Body of pancreas (tissue), 4 donors: Measurements from ENCODE around the gene DRC3. TPM values are rescaled to one million over a fixed set of nuclear protein-coding genes. Genes with fewer than 3 reads are reported as not detected.

Experiments
- ATAC-seq: fragments of 150-250 bp; one replicate; pipeline ENCODE4 v1.9.1; 2016
- DNase-seq, 4 donors: peaks; one replicate each; pipeline ENCODE4 v3.0.0-alpha.2; 2019
- H3K27ac ChIP-seq, 4 donors: fragments of 200-600 bp; sonication (generic); 1 replicate in 3 of 4; 2 replicates in 1 of 4; pipeline versions ENCODE4 v1.5.1 to v1.6.1; 2016 to 2019; ENCODE audit warnings: mild to moderate bottlenecking in 1 of 4, mixed read lengths in 1 of 4, moderate library complexity in 1 of 4
- H3K27me3 ChIP-seq, 2 donors: fragments of 200-600 bp; sonication (generic); one replicate each; pipeline ENCODE4 v1.6.0; 2016; ENCODE audit warnings: mild to moderate bottlenecking in 1 of 2
- H3K36me3 ChIP-seq, 2 donors: fragments of 200-600 bp; sonication (generic); replicated peaks in 1 of 2; 2 replicates each; pipeline ENCODE4 v1.5.1; 2016; ENCODE audit warnings: low read depth in 2 of 2; ENCODE audit not compliant: insufficient read depth in 1 of 2
- H3K4me1 ChIP-seq: fragments of 200-600 bp; sonication (generic); one replicate; pipeline ENCODE4 v1.6.0; 2016
- H3K4me3 ChIP-seq, 2 donors: fragments of 200-600 bp; sonication (generic); 1 replicate in 1 of 2; 2 replicates in 1 of 2; pipeline ENCODE4 v1.5.1; 2016 to 2019
- H3K9me3 ChIP-seq, 3 donors: fragments of 200-600 bp; sonication (generic); 1 replicate in 2 of 3; 2 replicates in 1 of 3; pipeline ENCODE4 v1.5.1; 2016
- POLR2A ChIP-seq, 3 donors: fragments of 450-650 bp; IDR thresholded peaks; one replicate each; pipeline ENCODE4 v1.6.1; 2016; ENCODE audit warnings: antibody characterized with exemption in 3 of 3, mild to moderate bottlenecking in 2 of 3
- WGBS, 2 donors: methylation state at CpG; one replicate each; pipeline ENCODE4 v1.1.5; 2017; 5-methylcytosine and 5-hydroxymethylcytosine counted together
- intact Hi-C: fragments of 100-400 bp; cut with DNase I; formaldehyde crosslinking; loops from one replicate; pipeline ENCODE4 v1.15.1; 2023
- total RNA-seq, 2 donors: library from RNA; depleted of rRNA; stranded (reverse); fragments of >200 nt; gene quantifications; one replicate each; pipeline ENCODE4 v1.1.0, GENCODE V29; 2016
- TF ChIP-seq, protein P1 (sequence below), 7 experiments: fragments of 450-650 bp in 4 of 7; fragments of 200-600 bp in 3 of 7; sonication (generic) in 3 of 7; IDR thresholded peaks; one replicate each; pipeline ENCODE4 v1.5.1; 2016 to 2019; ENCODE audit warnings: antibody characterized with exemption in 7 of 7

The DRC3 gene
- total RNA-seq, 2 donors from 2014 or later = 2.9 to 6.9 TPM

DNA sequence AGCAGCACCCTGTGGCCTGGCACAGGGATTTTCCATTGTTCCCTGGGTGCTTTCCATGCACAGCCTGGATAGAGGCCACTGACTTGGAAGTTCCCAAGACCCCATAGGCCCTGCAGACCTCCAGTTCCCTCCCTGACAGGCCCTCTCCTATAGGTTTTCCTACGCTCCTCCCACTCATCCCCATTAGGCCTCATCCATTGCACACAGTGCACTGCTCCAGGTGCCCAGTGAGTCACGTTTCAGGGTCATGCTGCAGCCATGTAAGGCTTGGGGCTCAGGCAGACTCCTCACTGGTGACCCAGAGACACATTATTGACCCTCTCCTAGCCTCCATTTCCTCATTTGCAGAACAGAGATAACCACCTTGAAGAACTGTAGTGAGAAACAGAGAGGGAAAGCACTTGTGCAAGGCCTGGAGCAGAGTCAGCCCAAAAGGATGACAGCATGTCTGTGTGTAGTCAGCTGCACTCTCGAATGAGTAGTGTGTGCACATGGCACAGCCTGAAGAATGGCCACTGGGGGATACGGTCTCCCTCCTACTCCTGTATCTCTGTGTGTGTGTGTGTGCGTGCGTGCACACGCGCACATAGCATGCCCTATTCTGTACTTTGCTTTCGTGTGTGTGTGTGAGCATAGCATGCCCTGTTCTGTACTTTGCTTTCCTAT is 26.8 kb downstream of the DRC3 start:
- H3K27me3 ChIP-seq = no peaks in the 10 kb centered on the region
- no peaks in the 10 kb centered on the region for H3K9me3 ChIP-seq
- ATAC-seq (no peak), DNase-seq (no peak)
- no peak overlapping the region for H3K27ac ChIP-seq
- H3K36me3 ChIP-seq = no peaks in the 10 kb centered on the region
- TF ChIP-seq POLR2A (IDR thresholded peaks at IDR 0.05) = no peak
- TF ChIP-seq, protein P1, sequence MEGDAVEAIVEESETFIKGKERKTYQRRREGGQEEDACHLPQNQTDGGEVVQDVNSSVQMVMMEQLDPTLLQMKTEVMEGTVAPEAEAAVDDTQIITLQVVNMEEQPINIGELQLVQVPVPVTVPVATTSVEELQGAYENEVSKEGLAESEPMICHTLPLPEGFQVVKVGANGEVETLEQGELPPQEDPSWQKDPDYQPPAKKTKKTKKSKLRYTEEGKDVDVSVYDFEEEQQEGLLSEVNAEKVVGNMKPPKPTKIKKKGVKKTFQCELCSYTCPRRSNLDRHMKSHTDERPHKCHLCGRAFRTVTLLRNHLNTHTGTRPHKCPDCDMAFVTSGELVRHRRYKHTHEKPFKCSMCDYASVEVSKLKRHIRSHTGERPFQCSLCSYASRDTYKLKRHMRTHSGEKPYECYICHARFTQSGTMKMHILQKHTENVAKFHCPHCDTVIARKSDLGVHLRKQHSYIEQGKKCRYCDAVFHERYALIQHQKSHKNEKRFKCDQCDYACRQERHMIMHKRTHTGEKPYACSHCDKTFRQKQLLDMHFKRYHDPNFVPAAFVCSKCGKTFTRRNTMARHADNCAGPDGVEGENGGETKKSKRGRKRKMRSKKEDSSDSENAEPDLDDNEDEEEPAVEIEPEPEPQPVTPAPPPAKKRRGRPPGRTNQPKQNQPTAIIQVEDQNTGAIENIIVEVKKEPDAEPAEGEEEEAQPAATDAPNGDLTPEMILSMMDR (IDR thresholded peaks at IDR 0.05) = no peak
- H3K4me1 ChIP-seq = no peaks in the 10 kb centered on the region
- no peak overlapping the region for H3K4me3 ChIP-seq
- intact Hi-C loops = no loop called here
- WGBS, 2 donors = 69 to 77% methylated on average over 9 of the region's 9 CpGs

DNA sequence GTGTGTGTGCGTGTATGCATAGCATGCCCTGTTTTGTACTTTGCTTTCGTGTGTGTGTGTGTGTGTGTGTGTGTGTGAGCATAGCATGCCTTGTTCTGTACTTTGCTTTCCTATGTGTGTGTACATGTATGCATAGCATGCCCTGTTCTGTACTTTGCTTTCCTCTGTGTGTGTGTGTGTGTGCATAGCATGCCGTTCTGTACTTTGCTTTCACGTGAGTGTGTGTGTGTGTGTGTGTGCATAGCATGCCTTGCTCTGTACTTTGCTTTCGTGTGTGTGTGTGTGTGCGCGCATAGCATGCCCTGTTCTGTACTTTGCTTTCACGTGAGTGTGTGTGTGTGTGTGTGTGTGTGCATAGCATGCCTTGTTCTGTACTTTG is 27.4 kb downstream of the DRC3 start:
- TF ChIP-seq POLR2A (IDR thresholded peaks at IDR 0.05) = no peak
- TF ChIP-seq, protein P1 (IDR thresholded peaks at IDR 0.05) = no peak
- no peaks in the 10 kb centered on the region for H3K9me3 ChIP-seq
- ATAC-seq = no peak
- no peaks in the 10 kb centered on the region for H3K27me3 ChIP-seq
- no peaks in the 10 kb centered on the region for H3K4me1 ChIP-seq
- DNase-seq = no peak
- no peaks in the 10 kb centered on the region for H3K36me3 ChIP-seq
- 64 to 67% methylated on average over 8 of the region's 8 CpGs for WGBS, 2 donors
- no peak overlapping the region for H3K4me3 ChIP-seq
- no peak overlapping the region for H3K27ac ChIP-seq
- intact Hi-C loops = no loop called here

DNA sequence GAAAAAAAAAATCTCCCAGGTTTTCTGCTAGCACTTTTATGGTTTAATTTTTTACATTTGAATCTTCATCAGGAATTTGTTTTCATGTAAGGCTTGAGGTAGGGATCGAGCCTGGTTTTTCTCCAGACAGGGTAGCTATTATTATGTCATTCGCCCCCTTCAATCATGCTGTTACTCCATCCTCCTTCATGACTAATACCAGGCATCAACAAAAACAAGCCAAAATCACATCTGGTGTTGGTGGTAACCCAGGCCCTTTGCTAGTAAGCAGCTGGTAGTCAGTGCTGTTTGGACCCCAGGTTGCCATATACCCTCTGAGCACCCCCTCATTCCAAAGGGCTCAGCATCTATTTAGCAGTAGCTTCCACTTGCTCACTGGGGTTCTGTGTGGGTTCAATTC is 29.5 kb downstream of the DRC3 start:
- TF ChIP-seq, protein P1 (IDR thresholded peaks at IDR 0.05) = no peak
- TF ChIP-seq POLR2A (IDR thresholded peaks at IDR 0.05) = no peak
- intact Hi-C loops = no loop called here
- no peaks in the 10 kb centered on the region for H3K36me3 ChIP-seq
- 95% methylated on average over 2 of the region's 2 CpGs for WGBS, 2 donors
- DNase-seq = no peak
- no peaks in the 10 kb centered on the region for H3K4me1 ChIP-seq
- ATAC-seq = no peak
- no peaks in the 10 kb centered on the region for H3K27me3 ChIP-seq
- no peaks in the 10 kb centered on the region for H3K9me3 ChIP-seq
- no peak overlapping the region for H3K27ac ChIP-seq
- no peak overlapping the region for H3K4me3 ChIP-seq

DNA sequence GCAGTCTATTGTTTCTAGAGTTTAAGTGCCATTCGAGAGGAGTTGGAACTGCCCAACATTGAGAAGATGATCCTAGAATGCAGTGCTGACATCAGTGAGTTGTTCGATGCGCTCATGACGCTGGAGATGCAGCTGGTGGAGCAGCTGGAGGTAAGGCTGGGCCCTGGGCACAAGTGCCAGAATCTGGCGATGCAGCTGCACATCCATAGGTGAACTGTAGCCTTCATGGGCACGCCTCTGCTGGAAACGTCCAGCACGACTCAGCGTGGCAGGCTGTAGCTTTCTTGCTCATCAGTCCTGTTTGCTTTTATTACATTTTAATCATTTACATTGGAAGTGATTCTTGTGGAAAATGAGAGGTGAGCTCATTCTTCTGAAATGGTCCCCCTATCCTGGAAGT is 31.7 kb downstream of the DRC3 start:
- no peaks in the 10 kb centered on the region for H3K27me3 ChIP-seq
- no peaks in the 10 kb centered on the region for H3K4me1 ChIP-seq
- TF ChIP-seq, protein P1 (IDR thresholded peaks at IDR 0.05) = no peak
- no peak for TF ChIP-seq POLR2A (IDR thresholded peaks at IDR 0.05)
- H3K36me3 ChIP-seq = no peaks in the 10 kb centered on the region
- H3K27ac ChIP-seq = no peak overlapping the region
- WGBS, 2 donors = 84 to 90% methylated on average over 9 of the region's 9 CpGs
- no peak overlapping the region for H3K4me3 ChIP-seq
- intact Hi-C loops = no loop called here
- DNase-seq (no peak), ATAC-seq (no peak)
- no peaks in the 10 kb centered on the region for H3K9me3 ChIP-seq

DNA sequence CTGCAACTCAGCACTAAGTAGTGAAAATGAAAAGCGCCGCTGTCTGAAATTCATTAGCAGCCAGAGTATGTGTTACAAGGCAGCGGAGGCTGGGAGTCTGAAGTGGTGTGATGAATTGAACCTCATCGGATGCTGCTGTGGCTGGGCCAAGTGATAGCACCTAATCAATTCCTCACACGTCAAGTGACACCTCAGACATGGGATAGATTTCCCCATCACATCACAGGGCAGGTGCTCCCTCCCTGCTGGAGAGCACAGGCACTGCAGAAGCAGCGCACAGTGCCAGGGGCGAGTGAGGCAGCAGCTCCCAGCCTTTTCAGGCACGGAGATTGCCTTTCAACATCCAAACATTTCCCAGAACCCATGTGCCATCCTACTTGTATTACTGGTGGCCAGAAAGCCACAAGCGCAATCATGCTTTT is 32.2 kb downstream of the DRC3 start:
- Histone ChIP-seq H3K4me1 (no peaks in the 10 kb centered on the region), H3K4me3 (no peak overlapping the region), H3K9me3 (no peaks in the 10 kb centered on the region), H3K36me3 (no peaks in the 10 kb centered on the region), H3K27ac (no peak overlapping the region), H3K27me3 (no peaks in the 10 kb centered on the region)
- no peak for ATAC-seq
- 90% methylated on average over 9 of the region's 9 CpGs for WGBS, 2 donors
- intact Hi-C loops = no loop called here
- no peak for DNase-seq
- TF ChIP-seq, protein P1 (IDR thresholded peaks at IDR 0.05) = no peak
- TF ChIP-seq POLR2A (IDR thresholded peaks at IDR 0.05) = no peak
